NCI-H774 (cell line): Measurements from ENCODE around the gene FBLN1.
"Not testable (repeated sequence)": the region's sequence is repeated elsewhere in the genome, so short reads cannot be mapped to it uniquely, and the experiment has no call there.

Experiments
- DNase-seq: peaks from one replicate; lab custom pipeline; 2025; lab: John Stamatoyannopoulos, UW

FBLN1 gene

DNA sequence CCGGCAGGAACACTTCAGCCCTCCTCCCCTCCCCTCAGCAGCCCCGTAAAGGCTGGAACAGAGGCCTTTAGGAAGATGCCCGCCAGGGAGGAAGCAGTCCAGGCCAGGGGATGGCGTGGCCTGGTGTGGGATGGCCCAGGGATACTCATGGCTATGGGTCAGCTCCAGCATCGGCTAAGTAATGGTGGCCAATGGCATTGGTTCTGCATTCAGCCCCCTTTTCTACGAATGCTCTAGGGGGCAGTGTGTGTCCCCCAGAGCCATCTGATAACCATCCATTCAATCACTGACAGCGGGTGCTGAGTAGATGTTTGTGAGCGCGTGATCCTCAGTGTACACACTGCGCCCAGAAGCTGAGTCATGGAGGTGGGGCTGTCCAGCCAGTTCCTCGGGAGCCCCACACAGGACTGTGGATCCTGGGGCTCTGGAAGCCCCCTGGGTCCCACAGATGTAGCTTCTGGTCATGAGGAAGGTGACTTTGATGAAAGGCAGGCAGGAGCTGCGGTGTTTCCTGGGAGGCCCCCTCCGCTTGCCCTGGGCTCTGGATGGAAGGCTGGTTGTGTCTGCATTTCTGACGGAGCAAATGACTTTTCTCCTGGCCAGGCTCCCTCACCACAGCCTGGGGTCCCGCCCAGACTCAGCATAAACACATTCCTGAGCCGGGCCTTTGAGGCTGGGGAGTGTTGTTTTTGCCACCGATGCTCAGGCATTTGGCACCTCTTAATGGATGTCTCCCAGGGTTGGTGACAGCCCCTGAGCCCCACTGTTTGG, 46.5 kb downstream of the FBLN1 start:
- no peak for DNase-seq

DNA sequence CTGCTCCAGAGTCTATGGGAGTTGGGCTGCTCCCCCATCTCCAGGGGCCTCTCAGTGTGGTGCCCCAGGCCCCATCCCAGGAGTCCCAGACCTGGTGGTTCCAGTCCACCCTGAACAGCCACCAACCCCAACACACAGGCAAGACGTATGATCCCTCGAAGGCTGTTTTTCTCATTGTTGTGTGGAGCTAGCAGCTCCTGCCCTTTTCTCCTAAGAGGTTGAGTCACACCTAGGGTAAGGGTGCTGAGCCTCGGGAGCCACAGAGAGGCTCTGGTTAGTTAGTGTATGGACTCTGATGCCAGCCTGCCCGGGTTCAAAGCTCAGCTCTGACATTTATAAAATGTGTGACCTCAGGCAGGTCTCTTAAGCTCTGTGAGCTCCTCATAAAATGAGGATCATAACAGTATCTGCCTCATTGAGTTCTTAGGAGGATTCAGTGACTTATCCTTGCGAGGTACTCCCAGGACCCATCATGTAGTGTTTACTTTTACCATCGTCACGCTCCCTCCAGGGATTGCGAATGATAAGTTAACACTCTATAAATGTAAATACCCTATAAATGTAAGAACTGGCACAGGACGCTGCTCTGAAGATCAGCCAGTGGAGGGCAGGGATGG, 47.2 kb downstream of the FBLN1 start:
- no peak for DNase-seq

DNA sequence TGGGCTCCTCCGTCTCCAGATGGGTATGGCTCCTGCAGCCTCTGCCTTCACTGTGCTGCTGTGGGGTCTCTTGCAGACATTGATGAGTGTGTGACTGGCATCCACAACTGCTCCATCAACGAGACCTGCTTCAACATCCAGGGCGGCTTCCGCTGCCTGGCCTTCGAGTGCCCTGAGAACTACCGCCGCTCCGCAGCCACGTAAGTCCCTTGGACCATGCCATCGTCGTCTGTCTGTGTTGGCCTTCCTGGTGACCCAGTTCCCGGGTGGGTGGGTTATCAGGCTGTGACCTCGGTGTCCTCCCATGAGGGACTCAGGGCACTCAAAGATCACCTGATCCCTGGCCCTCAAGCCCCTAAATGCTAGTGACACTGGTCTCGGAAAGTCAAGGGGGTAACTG, 47.7 kb downstream of the FBLN1 start:
- no peak for DNase-seq

DNA sequence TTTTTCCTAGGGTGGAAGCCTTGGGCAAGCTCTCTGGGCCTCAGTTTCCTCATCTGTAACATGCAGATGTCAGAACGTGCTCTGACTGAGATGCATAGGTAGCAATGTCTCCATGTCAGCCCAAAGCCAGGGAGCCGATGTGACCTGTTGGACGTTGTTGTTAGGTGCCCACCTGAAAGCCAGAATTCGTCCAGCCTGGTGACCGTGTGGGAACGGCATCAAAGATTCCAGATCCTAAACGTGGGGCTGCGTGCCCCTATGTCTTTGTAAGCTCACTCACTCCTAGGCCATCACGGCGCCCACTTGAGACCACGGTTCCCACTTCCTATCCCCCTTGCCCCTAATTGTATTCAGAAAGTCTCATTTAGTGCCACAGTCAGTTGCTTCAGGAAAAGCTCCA, 48.2 kb downstream of the FBLN1 start:
- DNase-seq, result no peak

DNA sequence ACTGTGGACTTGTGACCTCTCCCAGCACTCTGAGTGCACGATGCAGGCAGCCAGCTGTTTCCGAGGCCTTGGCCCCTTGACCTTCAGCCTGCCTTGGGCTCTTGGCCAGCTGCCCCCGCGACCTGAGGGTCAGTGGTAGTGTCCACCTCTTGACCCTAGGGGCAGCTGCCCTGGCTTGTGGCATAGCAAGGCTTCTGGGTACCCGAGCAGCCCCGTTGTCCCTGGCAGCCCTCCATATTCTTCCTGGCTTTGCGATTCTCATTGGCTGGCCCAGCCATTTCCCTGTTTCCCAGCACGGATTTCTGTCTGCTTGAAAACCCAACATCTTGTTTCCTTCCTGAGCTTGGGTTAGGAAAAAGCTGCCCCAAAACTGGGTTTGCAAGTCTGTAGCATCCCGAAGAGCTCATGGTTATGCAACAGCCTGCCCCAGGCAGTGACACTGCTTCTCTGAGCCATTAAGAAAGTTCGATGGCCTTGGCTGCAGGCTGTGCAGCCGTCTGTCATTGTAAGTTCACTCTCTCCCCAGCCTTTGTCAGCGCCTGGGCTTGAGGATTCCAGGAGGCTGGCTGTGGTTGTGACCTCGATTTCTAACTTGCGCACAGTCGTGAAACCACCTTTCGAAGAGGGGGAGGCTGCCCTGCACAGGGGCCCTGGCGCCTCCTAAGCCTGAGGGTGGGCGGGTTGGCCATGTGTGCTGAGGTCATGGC, 48.8 kb downstream of the FBLN1 start:
- no peak for DNase-seq

DNA sequence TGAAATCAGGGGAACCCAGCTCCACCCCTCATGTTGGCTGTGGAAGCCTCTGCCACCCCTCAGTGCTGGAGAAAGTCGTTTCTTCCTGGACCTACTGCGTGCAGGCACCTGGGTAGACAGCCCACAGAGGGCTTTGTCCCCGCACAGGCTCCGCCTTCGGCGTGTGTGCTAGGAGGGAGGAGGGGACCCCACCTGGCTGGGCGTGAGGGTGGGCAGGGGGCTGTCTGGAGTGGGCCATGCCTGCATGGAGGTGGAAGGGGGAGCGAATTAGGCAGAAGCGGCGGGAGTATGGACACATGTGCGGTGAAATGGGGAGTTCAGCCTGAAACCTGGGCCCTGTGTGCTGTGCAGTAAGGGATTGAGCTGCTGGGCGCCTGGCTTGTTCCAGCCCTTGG, 49.3 kb downstream of the FBLN1 start:
- DNase-seq, result no peak

DNA sequence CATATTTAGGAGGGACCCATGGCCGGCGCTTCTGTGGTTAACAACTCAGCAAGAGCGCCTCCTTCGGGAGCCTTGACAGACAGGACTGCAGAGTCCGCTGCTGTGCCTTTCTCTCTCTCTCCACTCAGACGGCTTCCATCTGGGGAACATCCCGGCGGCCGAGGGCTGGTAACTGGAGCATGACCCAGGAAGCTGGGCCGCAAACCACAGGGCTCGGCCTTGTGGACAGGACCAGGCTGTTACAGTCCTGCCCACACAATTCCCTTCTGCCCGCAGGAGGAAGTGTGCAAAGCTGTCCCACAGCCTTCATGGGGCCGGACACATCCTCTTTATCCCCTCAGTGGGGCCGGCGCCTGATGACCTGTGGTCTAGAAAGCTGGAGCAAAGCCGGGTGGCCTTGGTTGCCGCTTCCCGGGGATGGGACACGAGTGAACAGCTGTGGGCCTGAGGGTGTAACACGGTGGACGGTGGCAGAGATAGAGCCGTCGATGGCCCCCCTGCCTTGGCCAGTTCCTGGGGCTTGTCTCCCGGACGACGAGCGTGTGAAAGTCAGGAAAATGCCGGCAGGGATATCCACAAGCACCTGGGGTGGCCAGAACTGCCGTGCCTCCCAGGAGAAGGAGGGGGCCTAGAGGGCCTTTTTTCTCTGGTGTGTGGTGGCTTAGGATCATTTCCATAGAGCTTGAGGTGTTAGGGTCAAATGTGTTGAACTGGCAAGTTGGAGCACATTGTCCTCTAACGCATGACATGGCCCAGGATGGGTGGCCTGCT, 50.1 kb downstream of the FBLN1 start:
- no peak for DNase-seq

DNA sequence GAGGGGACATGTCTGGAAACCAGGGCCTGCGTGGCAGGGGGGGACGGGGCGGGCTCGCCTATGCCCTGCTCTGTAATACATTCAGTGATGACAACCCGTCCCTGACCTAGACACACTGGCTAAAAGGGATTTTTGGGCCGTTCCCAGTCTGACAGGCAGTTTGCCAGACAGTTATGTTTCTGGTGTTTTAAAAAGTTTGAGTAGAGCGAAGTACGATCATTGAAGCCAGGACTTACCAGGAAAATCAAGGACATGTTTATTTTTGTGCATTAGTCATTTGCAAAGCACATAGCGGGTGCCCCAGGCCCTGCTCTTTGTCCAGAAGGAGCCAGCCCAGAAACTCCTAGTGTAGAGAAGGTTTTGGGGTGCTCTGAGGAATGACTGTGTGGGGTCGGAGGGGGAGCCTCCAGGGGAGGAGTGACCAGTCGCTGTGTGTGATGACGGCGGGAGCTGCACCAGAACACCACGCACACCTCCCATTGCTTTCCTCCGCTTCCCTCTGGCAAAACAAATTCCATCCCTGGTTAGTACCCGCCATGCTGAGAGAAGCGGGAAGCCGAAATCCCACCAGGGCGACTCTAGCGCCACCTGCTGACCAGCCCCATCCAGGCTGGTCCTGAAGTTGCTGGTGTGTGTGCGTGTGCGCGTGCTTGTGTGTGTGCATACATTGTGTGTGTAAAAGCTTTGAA, 50.8 kb downstream of the FBLN1 start:
- peak; percentile 37 for DNase-seq

DNA sequence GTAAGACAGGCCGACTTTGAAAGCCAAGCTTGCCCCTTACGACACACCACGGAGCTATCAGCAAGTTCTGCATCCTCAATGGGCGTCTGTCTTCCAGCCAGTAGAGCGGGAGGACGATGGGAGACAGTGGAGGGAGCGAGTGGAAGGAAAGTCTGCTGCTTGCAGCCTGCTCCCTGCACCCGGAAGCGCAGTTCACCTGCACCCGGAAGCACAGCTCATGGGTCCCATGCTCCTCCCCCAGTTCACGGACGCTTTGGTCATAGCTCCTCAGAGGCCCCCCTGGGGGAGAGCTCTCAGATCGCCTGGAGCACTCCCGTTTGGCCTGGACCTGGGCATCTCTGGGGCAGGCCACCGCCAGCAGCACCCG, 51.3 kb downstream of the FBLN1 start:
- no peak for DNase-seq

DNA sequence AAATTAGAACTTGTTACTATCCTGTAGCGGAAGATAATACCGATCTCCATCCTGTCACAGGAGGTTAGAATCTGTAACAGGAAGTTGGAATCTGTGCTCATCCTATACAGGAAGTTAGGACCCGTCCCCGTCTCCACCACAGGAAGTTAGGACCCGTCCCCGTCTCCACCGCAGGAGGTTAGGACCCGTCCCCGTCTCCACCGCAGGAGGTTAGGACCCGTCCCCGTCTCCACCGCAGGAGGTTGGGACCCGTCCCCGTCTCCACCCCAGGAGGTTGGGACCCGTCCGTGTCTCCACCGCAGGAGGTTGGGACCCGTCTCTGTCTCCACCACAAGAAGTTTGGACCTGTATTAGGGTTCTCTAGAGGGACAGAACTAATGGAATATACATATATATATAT, 52.2 kb downstream of the FBLN1 start:
- DNase-seq, result no peak

DNA sequence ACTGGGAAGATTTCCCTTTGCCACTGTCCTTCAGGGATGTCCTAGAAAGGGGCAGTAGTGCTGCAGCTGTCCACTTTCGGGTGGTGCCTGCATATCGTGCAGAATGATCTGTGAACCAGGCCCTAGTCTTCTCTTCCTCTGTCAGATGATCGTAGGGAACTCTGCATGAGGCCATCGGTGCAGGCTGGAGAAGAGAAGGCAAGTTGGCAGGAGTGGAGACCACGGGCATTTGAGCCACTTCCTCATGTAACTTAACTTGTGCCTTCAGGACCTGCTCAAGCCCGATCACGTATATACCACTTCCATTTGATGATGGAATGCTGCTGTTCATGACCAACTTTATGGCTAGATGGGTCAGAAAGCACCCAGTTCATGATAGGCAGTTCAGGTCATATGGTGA, 55.2 kb downstream of the FBLN1 start:
- not testable (repeated sequence) for DNase-seq

DNA sequence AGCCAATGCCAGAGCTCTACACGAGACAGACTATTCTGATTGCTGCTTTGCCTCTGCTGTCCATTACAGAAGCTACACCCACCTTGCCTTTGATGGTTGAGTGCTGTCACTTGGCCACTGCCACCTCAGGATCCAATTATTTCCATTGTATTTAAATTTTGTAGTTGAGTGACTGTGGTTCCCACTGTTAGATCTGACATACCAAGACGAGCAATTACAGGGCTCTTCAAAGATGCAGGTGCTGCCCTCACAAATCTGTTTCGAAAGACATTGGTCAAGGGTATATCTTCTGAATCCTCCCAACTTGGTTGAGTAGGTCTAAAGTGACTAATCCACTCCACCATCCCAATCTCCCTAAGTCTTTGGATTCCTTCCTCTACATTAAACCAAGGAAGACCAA, 57.4 kb downstream of the FBLN1 start:
- not testable (repeated sequence) for DNase-seq

DNA sequence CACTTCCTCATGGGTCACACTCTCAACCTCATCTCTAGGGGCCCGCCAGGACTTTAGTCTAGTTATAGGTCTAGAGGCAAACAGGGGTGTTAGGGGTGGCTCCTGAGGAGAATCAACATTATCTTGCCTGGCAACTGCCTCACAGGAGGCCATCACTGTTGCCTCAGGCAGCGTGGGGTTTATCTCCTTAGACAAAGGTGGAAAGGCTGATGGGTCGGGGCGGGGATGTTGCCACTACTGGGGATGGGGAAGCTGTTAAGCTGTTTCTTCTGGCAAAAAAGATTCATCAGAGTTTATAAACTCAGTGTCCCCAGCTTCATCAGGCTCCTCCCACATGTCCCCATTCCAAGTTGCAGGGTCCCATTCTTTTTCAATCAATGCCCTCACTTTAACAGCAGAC, 58.1 kb downstream of the FBLN1 start:
- not testable (repeated sequence) for DNase-seq

DNA sequence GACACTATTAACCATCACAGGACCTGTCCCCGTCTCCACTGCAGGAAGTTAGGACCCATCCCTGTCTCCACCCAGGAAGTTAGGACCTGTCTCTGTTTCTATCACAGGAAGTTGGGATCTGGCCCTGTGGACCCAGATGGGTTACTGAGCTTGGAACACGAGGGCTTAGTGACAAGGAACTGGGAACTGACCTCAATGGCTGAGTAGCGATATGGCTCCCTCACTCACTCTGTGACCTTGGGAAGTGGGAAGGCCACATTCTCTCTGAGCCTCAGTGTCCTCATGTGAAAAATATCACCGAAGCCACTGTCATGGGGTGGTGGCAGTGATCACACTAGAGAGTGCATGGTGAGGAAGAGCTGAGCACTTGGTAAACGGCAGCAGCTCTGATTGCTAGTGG, 59.4 kb downstream of the FBLN1 start:
- no peak for DNase-seq

DNA sequence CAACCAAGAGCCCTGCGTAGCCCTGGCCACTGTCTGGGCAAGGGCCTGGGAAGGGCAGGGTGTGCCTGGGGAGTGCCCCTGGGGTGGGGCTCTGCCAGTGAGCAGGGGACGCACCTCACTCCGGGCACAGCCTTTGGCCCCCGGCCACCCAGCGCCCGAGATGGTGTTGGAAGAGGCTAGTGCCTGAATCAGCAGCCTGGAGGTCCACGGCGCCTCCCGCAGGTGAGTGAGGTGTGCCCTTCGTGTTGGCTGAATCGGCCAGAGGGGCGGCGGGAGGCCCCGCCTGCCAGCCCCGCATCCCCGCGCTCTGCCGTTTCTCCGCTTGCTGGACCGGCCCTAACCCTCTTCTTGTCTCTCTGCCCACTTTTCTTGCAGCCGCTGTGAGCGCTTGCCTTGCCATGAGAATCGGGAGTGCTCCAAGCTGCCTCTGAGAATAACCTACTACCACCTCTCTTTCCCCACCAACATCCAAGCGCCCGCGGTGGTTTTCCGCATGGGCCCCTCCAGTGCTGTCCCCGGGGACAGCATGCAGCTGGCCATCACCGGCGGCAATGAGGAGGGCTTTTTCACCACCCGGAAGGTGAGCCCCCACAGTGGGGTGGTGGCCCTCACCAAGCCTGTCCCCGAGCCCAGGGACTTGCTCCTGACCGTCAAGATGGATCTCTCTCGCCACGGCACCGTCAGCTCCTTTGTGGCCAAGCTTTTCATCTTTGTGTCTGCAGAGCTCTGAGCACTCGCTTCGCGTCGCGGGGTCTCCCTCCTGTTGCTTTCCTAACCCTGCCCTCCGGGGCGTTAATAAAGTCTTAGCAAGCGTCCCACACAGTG, 60.1 kb downstream of the FBLN1 start:
- no peak for DNase-seq

DNA sequence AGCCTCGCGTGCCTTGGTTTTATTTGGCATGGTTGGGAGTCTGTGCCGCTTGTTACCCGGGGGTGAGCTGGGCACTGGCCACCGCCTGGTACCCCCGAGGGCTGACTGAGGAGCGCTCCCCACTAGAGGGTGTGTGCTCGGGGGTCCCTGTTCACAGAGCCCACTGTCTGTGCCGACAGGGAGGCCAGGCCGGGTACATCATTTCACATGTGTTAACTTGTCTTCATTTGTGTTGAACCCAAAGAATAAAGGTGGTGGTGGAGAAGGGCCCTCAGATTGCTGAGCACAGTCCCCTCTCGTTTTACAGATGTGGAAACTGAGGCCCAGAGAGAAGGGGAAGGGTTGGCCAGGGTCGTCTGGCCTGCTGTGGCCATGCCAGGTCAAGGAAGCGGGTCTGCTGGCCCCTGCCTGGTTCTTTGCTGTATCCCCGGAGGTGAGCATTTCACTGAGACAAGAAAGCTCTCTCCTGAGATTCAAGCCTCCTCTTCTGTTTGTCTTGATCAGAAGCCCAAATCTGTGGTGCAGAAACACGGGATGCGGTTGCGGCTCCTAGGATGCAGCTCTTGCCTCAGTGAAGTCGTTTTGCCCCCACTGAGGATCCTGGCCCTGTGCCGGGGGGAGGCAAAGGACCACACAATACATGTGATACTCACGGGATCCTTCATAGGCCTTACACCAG, 60.8 kb downstream of the FBLN1 start:
- no peak for DNase-seq

DNA sequence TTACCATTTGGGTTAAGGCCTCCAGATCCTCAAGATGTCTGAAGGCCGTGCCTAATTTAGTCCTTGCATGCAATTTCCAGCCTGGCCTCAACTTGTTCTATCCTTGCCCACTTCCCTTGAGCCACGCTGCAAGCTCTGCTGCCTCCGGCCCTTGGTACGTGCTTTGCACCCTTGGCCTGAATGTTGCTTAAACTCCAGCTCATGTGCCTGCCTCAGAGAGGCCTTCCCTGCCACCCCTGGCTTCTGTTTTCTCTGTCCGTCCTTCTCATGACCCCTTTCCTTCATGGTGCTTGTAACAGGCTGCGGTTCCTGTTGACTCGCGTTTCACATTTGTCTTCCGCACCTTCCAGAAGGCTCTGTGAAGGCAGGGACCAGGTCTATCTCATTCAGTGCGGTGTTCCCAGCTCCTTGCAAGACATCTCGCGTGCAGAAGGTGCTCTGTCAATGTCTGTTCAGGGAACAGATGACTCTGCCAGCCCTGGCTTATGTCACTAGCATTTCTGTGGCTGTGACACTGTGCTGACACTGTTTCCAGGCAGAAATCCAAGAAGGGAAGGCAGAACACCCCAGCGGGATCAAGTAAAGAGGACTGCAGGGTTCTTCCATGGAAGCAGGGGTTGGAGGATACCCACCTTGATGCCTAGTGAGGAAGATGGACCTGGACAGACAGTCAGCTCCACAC, 61.8 kb downstream of the FBLN1 start:
- DNase-seq, result no peak

DNA sequence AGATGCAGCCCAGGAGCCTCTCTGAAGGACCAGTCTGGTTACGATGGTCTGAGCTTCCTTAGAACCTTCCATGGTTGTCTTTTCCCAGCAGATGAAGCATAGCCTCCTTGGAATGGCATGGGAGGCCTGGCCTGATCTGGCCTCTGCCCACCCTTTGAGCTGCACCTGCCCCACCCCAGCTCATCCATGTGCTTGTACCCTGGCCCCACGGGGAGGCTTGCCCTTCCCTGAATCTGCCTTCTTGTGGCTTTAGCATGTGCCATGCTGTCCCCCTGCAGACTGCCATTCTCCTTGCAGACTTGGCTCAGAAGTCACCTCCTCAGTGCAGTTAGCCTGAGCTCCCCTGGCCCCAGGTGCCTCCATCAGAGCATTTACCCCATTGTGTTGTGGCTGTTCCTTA, 62.5 kb downstream of the FBLN1 start:
- DNase-seq, result no peak

DNA sequence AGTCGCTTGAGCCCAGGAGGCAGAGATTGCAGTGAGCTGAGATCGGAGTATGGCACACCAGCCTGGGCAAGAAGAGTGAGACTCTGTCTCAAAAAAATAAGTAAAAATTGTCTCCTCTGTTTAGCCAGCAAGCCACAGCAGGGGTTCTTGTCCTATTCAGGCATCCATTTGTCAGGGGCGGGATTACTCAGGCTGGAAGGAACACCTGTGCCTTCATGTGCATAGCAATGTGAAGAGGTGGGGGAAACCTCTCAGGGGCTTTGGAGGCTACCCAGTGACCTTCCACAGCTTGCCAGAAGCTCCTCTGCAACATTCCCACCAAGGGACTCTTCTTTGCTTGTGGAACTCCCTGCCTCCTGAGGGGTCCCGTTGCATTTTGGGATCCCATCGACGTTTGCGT, 63.3 kb downstream of the FBLN1 start:
- DNase-seq, result no peak

DNA sequence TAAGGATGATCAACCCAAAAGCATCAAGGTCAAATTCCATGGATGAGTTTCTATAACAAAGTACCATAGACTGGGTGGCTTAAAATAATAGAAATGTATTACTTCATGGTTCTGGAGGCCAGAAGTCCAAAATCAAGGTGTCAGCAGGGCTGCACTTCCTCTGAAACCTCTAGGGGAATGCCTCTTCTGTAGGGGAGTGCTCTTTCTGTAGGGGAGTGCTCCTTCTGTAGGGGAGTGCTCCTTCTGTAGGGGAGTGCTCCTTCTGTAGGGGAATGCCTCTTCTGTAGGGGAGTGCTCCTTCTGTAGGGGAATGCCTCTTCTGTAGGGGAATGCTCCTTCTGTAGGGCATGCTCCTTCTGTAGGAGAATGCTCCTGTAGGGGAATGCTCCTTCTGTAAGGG, 65.5 kb downstream of the FBLN1 start:
- no peak for DNase-seq
